HTR-8/SVneo (cell line): ENCODE measurements around the gene KIZ.

ENCODE experiments used
- DNase-seq: peaks from one replicate; pipeline ENCODE4 v3.0.0; 2011; ENCODE audit warnings: low spot score, mixed read lengths; ENCODE audit not compliant: insufficient read length
- FAIRE-seq: peaks from 2 replicates; lab custom pipeline; 2011; peaks lifted over from hg19 to GRCh38; lab: Jason Lieb, UNC

KIZ gene

GRCh38 chr20:21125849-21126580, at the start of gene KIZ:
KIZ (plus strand) TSS chr20:21126082; CDS start chr20:21126116, 34 bp downstream.
- peak; percentile 84 for DNase-seq
- FAIRE-seq = peak; percentile 96

GRCh38 chr20:21077809-21078345, 48.0 kb upstream of the KIZ start:
- no peak for FAIRE-seq
- DNase-seq = no peak

- FAIRE-seq = no peak
Observed at GRCh38 chr20:21082584-21082983, 43.3 kb upstream of the KIZ start.

GRCh38 chr20:21083825-21084325, 42.0 kb upstream of the KIZ start:
- DNase-seq (no peak), FAIRE-seq (no peak)

More at GRCh38 chr20:21082584-21082983, 43.3 kb upstream of the KIZ start:
- no peak for DNase-seq

- no peak for FAIRE-seq
- DNase-seq = no peak
Observed at GRCh38 chr20:21087862-21088540, 37.9 kb upstream of the KIZ start.

- DNase-seq (no peak), FAIRE-seq (no peak)
Observed at GRCh38 chr20:21089391-21089790, 36.5 kb upstream of the KIZ start.

GRCh38 chr20:21090111-21090618, 35.7 kb upstream of the KIZ start:
- DNase-seq = no peak
- no peak for FAIRE-seq

GRCh38 chr20:21090721-21091120, 35.2 kb upstream of the KIZ start:
- DNase-seq (no peak), FAIRE-seq (no peak)

GRCh38 chr20:21092806-21093205, 33.1 kb upstream of the KIZ start:
- no peak for FAIRE-seq
- DNase-seq = no peak

GRCh38 chr20:21096321-21097043, 29.4 kb upstream of the KIZ start:
- no peak for DNase-seq
- no peak for FAIRE-seq

- FAIRE-seq (no peak), DNase-seq (no peak)
Observed at GRCh38 chr20:21099751-21100577, 25.9 kb upstream of the KIZ start.

- DNase-seq (no peak), FAIRE-seq (no peak)
Observed at GRCh38 chr20:21100578-21101452, 25.1 kb upstream of the KIZ start.

GRCh38 chr20:21101453-21101931, 24.4 kb upstream of the KIZ start:
- FAIRE-seq (no peak), DNase-seq (no peak)

- no peak for FAIRE-seq
- no peak for DNase-seq
Observed at GRCh38 chr20:21101932-21102575, 23.8 kb upstream of the KIZ start.

- DNase-seq = no peak
- no peak for FAIRE-seq
Observed at GRCh38 chr20:21102603-21103311, 23.1 kb upstream of the KIZ start.

- no peak for FAIRE-seq
- no peak for DNase-seq
Observed at GRCh38 chr20:21103582-21104465, 22.1 kb upstream of the KIZ start.

GRCh38 chr20:21104466-21104761, 21.5 kb upstream of the KIZ start:
- FAIRE-seq = no peak
- no peak for DNase-seq
